ENCODE measurements around the gene BMP8B. TPM values are rescaled to one million over a fixed set of nuclear protein-coding genes. Genes with fewer than 3 reads are reported as not detected.

BMP8B gene
- total and polyA plus RNA-seq, 2 of the 8 experiments (the other 6 are each of a cell fraction or from before 2014, with no cell fraction given): 0.37 to 0.50 TPM

GRCh38 chr1:39761016-39761415 lies 27.6 kb downstream of the BMP8B start:
- Histone ChIP-seq H3K27ac (ENCODE audit: low read depth, low read length) (no peak overlapping the region), H3K23me2 (ENCODE audit: low read depth, low read length) (no peaks in the 10 kb centered on the region), H2BK5ac (ENCODE audit: low read depth, low read length) (no peak overlapping the region), H3K27me3 (replicated peaks in 1 of 4; ENCODE audit: control insufficient read depth in 3 of 4, extremely low read depth in 1 of 4, insufficient read depth in 3 of 4, low read length in 3 of 4) (no peaks in the 10 kb centered on the region), H3K14ac (ENCODE audit: insufficient read length) (no peak overlapping the region), H2BK15ac (ENCODE audit: low read length) (no peak overlapping the region), H3K18ac (ENCODE audit: extremely low read depth, low read length) (no peak overlapping the region), H2BK20ac (ENCODE audit: low read length) (no peak overlapping the region), H3K79me2 (ENCODE audit: control insufficient read depth in 1 of 2, insufficient read depth in 2 of 2, low read length in 2 of 2) (no peaks in the 10 kb centered on the region), H4K5ac (ENCODE audit: insufficient read length, low read depth, low read length) (no peak overlapping the region), H2AFZ (ENCODE audit: low read length) (no peak overlapping the region), H3K23ac (ENCODE audit: insufficient read length) (no peak overlapping the region), H3K4ac (replicated peaks; ENCODE audit: insufficient read length, low read depth, low read length) (no peak overlapping the region), H2AK5ac (ENCODE audit: low read depth, low read length) (no peak overlapping the region), H3K4me2 (ENCODE audit: insufficient read depth in 1 of 2, low read depth in 2 of 2, low read length in 2 of 2) (no peak overlapping the region), H3K9ac (replicated peaks in 1 of 4; ENCODE audit: extremely low read depth in 1 of 4, low read depth in 3 of 4, low read length in 3 of 4) (no peak overlapping the region), H3K56ac (replicated peaks; ENCODE audit: insufficient read length, low read depth, low read length) (no peak overlapping the region), H3K4me3 (ENCODE audit: extremely low read depth in 1 of 4, insufficient read depth in 2 of 4, low read depth in 3 of 4, low read length in 4 of 4) (no peak overlapping the region), H2BK120ac (replicated peaks; ENCODE audit: low read depth, low read length) (no peak overlapping the region), H3K36me3 (ENCODE audit: control insufficient read depth in 2 of 4, insufficient read depth in 4 of 4, low read length in 3 of 4) (peaks cover 2 to 6% (median 2%) of the 10 kb centered on the region in 4 experiments; a peak in 5 of 8 replicates), H4K8ac (ENCODE audit: extremely low read depth, insufficient read depth, low read length) (no peak overlapping the region), H4K91ac (replicated peaks; ENCODE audit: insufficient read length, low read length) (no peak overlapping the region), H3K9me3 (ENCODE audit: insufficient read depth in 2 of 2, low read depth in 1 of 2, low read length in 1 of 2) (peaks cover 5 to 12% of the 10 kb centered on the region in 2 experiments; a peak in 1 of 4 replicates), H2BK12ac (ENCODE audit: low read depth, low read length) (no peak overlapping the region), H4K20me1 (replicated peaks in 1 of 2; ENCODE audit: control insufficient read depth in 1 of 2, insufficient read depth in 2 of 2, low read length in 2 of 2) (peaks cover 0 to 1% of the 10 kb centered on the region in 2 experiments), H3K4me1 (replicated peaks in 1 of 4; ENCODE audit: control insufficient read depth in 3 of 4, insufficient read depth in 4 of 4, low read length in 3 of 4) (no peaks in the 10 kb centered on the region), H3K79me1 (ENCODE audit: low read depth, low read length) (no peaks in the 10 kb centered on the region)
- DNase-seq (ENCODE audit: low read depth in 1 of 2, low spot score in 2 of 2) (no peak), FAIRE-seq (no peak)
- ChIA-PET CTCF (ENCODE audit: partially characterized antibody) (interaction anchor here (1.4 kb wide), 1 partner anchor 39 kb away, joined by 4 read pairs; no protein-coding TSS in a partner anchor), POLR2A (ENCODE audit: partially characterized antibody) (no interaction called here)
- WGBS, 2 experiments (ENCODE audit: extremely low coverage in 1 of 2, insufficient coverage in 1 of 2, insufficient read length in 1 of 2, insufficient replicate concordance in 2 of 2, low coverage in 1 of 2, low lambda C conversion rate in 2 of 2, missing lambda C conversion rate in 1 of 2): 84% methylated on average over 7 of the region's 9 CpGs; no CpG with 5 or more reads in 1 of the 2 experiments
- no peak for TF ChIP-seq EZH2 (IDR thresholded peaks at IDR 0.05; ENCODE audit: low read depth, low read length, severe bottlenecking)
- no peak for TF ChIP-seq SUZ12 (IDR thresholded peaks at IDR 0.05; ENCODE audit: low read length)
- no peak for TF ChIP-seq ATF2 (IDR thresholded peaks at IDR 0.05; ENCODE audit: low read length)
- no peak for TF ChIP-seq JUN (IDR thresholded peaks at IDR 0.05; ENCODE audit: low read depth, low read length)
- TF ChIP-seq CBX8 (IDR thresholded peaks at IDR 0.05; ENCODE audit: borderline replicate concordance, low read depth, low read length): no peak
- TF ChIP-seq POLR2AphosphoS5 (IDR thresholded peaks at IDR 0.05; ENCODE audit: low read depth, low read length): no peak
- TF ChIP-seq NANOG (IDR thresholded peaks at IDR 0.05; ENCODE audit: insufficient read depth, low read depth, low read length, poor library complexity, severe bottlenecking): no peak
- no peak for TF ChIP-seq YY1 (IDR thresholded peaks at IDR 0.05; ENCODE audit: low read depth, low read length)
- no peak for TF ChIP-seq GABPA (IDR thresholded peaks at IDR 0.05; ENCODE audit: borderline replicate concordance, insufficient read depth, low read length)
- TF ChIP-seq SP2 (IDR thresholded peaks at IDR 0.05; ENCODE audit: low read length): no peak
- no peak for TF ChIP-seq SIRT6 (IDR thresholded peaks at IDR 0.05; ENCODE audit: low read length)
- TF ChIP-seq HDAC2 (IDR thresholded peaks at IDR 0.05; ENCODE audit: borderline replicate concordance in 1 of 2, low read depth in 2 of 2, low read length in 2 of 2): no peak
